GM18867 (cell line): Measurements from ENCODE around the gene ACADSB.

Experiments
- ATAC-seq: cut with Tn5 transposase; IDR thresholded peaks from one replicate; pipeline ENCODE4 v1.9.1; 2021; ENCODE audit warnings: mild to moderate bottlenecking, moderate library complexity; ENCODE audit not compliant: unreplicated experiment

ACADSB gene

DNA sequence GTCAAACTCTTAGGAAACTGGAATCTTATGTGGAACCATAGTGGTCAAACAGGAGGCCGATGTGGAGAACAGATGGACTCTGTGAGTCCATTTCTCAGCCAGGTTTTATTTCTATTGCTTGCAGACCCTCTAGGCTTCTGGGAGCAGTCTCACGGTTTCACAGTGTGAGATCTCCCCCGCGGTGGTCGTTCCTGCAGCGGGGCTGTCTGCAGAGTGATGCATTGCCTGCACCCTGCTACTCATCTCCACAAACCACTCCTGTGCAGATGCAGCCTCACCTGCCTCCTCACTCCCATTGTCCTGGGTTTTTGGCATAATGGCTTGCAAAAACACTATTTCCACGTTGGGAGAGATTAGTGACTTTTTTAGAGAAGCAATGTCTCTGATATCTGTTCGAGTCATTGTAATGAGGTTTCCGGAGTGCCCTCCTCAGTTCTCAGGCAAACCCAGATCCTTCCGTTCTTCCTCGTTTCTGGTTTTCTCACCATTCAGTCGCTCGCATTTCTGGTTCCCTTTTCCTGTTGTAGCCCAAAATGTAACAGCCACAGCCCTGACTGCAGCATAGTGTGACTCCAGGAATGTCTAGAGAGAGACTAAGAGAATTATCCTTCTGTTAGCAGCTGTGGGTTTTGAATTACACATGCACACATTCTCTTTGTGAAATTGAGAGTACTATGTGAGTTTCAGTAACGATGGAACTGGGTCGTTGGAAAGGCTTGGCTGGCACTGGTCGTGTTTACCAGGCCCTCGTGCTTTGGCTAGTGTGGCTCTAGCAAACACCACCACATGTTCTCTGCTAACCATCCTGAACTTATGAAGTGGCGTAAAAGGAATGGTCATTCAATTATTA lies 30.2 kb downstream of the ACADSB start:
- ATAC-seq: no peak

DNA sequence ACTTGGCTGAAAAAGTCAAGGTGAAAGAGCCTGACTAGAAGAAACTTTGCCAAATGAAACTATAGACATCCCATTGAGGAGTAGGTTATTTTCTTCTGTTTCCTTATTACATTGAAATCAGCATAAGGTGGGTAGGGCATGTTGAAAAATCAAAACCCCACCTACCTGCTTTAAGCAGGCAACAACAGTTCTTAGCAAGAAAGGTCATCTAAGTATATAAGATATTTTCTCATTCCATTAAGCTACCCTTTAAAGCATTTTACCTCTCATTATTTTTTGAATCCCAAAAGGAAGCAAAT lies 30.8 kb downstream of the ACADSB start:
- no peak for ATAC-seq

DNA sequence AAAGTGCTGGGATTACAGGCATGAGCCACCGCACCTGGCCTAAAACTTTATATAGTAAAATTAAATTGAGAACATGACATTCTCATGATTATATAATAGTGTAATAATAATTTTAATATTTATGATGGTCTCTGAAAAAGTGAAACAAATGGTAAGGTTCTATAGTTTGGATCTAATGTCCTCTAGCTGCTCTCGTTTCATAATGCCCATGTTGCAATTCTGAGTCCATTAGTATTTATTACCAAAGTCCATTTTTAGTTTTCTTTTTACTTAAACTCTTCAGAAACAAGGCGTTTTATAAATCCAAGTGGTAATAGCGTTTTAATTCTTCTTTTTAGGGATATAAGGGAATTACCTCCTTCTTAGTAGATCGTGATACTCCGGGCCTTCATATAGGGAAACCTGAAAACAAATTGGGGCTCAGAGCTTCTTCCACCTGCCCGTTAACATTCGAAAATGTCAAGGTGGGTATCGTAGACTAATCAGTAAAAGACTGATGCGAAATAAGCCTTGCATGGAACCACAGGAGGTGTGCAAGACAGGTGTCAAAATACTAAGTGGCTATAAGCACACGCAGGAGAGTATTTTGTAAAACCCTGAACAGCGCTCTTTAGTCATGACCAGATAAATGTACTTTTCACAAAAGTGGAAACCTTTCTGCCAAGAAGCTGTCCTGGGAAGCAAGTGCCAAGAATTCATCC lies 34.1 kb downstream of the ACADSB start:
- no peak for ATAC-seq

DNA sequence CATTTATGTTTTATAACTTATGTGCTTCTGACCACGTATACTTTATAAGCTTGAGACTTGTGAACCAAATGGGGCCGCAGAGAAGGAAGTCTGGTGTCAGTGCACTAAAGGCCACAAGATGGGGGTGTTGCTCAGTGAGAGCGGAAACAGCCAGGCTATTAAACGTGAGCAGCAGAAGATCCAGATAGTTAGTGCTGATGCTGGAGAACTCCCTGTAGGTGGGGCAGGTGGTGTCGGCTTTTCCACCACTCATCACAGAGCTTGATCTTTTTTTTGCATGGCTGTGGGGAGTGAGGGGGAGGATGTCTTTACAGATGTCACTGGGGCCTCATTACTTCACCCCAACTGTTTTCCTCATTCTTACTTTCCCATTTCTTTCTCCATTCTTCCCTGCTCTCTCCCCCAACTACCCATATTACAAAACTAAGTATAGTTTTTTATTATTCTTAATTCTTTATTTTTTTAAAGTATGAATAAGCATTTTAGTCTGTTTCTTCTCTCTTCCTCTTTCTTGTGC lies 34.7 kb downstream of the ACADSB start:
- ATAC-seq: no peak

DNA sequence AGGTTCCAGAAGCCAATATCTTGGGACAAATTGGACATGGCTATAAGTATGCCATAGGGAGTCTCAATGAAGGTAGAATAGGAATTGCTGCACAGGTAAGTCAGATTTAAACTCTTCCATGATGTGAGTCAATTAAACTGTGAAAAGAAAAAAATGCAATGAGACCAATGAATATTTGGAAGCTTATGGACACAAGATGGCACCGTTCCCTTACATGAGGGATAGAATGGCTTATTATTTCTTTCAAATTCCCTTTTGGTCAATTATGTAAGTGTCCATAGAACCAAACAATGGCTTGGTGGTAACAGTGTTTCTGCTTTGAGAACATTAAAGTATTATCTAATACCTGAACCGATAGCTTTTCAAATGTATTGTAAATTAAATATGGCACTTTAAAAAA lies 35.6 kb downstream of the ACADSB start:
- ATAC-seq: no peak

DNA sequence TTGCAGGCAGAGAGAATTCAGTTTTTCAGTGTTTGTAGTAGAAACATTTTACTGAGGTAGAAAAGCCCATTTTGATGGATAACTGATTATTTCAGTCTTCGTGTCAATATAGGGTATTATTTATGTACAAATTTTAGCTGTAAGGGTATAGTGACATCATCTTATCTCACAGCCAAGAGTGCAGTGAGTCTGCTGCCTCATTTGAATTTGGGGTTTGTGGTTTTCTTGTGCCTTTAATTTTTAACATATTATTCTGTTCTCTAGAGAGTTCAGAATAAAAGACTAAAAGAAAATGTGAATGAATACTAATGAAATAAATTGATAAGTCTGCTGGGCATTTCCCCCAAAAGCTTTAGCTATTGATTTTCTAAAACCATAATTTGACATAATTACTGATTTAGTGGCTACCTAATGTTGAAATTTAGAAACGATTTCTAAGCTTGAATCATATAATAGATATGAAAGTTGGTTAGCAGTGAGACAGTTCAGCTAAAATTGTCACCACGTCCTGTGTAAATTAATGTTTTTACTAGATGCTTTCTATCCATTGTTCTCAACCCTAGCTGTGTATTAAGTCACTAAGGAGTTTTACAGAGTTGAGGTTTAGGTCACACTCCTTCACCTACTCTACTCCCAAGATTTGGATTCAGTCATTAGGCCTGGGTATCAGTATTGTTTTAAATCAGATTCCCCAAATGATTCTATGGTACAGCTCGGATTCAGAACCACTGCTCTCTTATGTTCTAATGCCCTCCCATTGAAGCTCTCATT lies 37.3 kb downstream of the ACADSB start:
- no peak for ATAC-seq

DNA sequence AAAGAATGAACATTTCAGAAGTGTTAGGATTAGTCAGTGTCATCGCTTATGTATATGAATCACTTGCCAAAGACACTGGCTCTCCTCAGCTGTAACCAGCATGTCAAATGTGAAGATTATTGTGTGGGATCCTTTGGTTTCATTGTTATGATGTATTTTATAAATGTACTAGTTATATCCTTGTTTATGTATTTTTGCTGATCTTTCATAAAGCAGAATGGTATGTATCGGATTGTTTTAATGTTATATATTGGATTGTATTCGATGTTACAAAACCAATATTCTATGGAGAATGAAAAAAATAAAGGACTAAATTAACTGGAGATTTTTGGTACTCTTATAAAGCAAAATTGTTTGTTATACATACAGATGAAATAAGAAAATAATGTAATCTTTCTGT lies 49.2 kb downstream of the ACADSB start:
- ATAC-seq: no peak

DNA sequence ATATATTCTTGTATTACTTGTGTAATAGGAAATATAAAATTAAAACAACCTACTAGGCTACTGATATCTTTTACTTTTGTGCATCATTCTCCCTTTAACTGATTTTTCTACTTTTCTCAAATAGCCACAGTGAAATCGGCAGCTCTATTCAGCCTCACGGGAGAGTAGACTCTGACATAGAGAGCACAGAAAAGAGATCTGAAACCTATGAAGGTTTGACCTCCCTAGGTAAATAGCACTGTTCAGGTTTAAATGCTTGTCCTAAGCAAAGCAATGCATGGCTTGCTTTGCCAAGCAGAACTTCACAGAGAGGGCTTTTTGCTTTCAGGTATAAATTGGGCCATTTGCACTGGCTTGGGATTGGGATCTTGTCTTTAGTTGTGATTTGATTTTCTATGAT lies 53.1 kb downstream of the ACADSB start:
- no peak for ATAC-seq

DNA sequence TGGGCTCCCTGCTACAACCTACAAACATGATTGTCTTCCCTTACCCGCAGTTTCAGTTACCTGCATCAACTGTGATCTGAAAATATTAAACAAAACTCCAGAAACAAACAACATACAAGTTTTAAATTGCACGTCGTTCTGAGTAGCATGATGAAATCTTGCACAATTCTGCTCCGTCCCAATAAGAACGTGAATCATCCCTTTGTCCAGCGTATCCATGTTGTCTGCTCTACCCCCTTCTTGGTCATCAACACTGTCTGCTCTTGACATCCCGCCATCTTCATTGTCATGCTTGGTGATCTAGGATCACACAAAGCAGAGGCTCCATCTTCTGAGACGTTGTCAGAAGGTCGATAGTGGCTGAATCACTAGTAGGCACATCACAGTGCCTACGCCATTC lies 53.9 kb downstream of the ACADSB start:
- no peak for ATAC-seq

DNA sequence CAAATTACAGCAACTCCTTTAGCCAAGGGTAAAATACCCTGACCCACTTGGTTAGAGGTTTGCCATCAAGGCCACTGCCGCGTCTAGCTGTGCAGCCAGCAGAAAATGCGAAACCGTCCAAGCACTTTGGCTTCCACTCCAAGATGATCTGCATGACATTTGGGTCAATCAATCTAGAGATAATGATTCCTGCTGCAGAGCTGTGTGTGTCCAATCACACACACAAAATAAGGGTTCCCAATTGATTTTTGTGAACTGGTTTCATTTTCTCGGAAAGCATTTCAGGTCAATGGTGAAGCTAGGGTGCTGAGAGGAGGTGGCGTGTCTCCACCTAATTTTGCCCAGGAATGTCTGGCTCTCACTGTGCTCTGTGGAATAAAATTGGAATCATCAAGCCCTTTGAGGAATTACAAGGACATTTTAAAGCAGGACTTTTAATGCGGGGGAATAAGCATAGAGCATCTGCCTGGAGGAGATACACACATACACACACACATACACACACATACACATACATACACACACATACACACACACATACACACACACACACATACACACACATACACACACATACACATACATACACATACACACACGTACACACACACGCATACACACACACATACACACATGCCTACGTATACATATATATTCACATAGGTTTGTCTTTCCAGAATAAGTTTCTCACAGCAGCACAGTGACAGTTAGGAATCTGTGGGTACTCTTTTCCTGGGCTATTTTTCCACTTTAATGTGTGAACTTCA lies 59.5 kb downstream of the ACADSB start:
- ATAC-seq: no peak

DNA sequence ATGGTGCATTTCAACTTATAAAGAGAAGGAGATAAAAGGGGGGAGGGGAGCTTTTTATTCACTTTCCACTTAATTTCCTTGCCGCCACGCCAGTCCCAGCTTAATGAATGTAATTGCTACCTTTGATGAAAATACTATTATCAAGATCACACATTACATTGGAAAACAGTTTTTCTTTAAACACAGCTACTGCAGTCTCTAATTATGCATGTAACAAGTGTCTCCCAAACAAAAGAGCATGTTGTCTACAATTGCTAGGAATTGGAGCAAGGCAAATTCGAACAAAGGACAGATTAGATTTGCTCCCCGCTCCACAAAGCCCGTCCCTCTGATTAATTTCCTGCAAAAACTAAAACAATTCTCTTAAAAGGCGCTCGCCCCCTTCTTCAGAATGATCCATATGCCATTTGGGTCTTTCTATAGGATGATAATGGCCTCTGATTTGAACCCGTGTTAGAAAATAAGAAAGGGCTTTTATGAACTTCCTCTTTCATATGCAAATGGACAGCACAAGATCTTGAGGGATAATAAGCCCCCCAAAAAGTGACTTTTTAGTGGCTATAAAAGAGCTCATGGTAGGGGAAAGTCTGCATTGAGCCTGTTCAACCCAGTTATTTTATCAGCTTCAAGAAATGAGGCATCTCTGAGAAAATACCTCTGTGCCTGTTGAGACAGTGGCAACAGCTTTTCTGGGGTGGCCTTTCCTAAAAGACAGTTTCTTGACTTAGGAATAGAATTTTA lies 60.6 kb downstream of the ACADSB start:
- no peak for ATAC-seq

DNA sequence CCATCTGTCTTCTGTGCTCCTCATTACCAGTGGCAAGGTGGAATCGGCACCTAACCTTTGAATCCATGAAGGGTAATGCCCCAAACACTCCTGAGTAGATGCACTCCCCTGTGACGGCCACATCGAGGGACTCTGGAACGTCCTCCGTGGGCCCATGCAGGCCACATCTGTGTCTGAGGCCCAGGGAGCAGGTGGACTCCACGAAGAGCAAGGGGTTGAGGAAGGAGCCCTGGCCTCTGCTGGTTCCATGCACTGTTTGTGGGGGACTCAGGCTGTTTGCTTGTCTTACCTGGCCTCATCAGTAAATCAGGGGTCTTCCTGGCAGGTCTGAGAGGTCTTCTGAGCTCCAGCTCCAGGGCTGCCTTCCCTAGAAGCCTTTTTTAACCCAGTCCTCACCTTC lies 64.4 kb downstream of the ACADSB start:
- ATAC-seq: no peak

DNA sequence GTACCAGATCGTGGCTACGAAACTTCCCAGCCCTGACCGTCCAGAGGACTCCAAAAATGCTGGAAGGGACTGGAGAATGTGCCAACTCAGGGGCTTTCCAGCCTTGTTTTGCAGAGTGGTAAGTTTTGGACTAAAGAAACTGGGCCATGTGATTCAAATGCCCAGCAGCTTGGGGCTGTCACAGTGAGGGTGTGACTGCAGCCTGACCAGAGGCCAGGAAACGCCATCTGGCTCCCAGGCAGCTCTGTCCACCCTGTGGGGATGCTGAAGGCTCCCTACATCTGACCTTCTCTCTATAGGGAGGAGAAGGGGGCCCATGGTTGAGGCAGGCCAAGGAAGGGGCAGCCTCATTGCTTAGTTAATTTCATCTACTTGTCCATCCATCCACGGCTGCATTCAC lies 65.4 kb downstream of the ACADSB start:
- no peak for ATAC-seq

DNA sequence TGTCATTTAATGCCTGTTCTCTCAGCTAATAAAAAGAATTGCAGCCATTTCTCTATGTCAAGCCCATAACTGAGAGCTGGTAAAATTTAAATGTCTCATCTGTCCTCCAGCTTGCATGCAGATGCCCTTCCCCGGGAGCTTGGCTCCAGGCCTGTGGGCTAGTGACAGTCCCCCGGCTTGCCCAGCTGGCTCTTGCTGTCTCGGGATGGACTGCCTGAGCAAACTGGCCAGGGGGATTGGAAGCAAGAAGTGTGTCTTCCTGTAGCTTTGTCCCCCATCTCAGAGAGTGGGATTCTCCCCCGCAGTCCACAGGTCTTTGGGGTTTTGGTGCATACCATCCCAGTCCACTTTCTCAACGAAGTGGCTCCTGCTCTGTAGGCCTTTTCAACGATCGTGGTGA lies 73.1 kb downstream of the ACADSB start:
- ATAC-seq: no peak

DNA sequence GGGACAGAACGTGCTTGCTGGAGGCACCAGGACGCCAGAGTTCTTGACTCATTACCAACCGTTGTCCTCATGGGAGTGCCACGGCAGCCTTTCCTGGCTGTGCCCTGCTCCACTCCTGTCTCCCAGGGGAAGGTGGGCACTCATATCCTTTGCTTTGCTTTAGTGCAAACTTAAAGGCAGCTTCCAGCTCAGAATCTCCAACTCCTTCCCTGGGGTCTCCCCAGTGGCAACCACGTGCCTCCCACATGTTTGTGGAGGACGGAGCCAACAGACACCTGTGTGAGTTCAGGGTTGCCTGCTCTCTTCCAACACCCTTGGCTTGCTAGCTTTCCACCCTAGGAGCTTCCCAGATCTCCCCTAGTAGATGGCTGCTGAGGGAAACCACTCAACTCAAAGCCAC lies 75.0 kb downstream of the ACADSB start:
- ATAC-seq: no peak

DNA sequence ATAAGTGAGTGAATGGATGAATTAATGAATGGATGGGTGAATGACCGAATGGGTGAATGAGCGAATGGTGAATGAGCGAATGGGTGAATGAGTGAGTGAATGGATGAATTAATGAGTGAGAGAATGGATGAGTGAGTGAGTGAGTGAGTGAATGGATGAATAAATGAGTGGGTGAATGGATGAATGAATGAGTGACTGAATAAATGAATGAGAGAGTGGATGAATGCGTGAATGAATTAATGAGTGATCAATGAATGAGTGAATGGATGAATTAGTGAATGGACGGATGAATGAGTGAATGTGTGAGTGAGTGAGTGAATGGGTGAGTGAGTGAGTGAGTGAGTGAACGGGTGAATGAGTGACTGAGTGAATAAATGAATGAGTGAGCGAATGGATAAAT lies 77.5 kb downstream of the ACADSB start:
- ATAC-seq: no peak

DNA sequence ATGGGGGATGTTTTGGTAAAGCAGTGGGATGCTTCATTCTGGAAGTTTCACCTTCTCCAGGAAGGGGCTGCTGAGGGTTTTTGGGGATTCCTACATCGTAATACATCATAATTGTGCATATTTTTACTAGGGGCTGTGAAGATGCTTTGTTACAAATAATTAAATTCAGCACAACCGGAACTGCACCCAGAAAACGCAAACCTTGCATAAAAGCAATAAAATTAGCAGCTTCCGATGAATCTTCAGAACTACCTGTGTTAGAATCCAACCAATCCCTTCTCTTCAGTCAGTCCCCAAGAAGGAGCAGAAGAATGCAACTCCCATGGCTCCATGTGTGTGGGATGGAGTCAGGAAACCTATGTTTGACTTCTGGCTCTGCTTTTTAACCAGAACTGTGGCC lies 78.5 kb downstream of the ACADSB start:
- ATAC-seq: no peak

DNA sequence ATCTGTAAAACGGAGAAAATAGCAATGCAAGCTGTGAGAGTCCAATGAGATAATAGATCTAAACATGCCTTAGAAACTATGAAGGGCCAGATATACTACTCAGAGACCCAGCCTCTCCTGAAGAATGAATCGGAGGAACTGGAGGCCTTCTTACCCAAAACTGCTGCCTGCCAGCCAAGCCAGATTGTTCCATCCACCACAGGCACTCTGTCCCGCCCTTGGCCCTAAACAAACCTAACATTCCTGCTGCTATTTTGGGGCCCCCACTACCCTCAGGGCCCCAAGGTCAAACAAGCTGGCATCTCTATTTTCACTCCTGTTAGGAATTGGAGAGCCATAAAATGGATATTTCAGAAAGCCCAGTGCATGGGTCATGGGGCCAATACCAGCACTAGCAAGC lies 79.0 kb downstream of the ACADSB start:
- ATAC-seq: no peak

DNA sequence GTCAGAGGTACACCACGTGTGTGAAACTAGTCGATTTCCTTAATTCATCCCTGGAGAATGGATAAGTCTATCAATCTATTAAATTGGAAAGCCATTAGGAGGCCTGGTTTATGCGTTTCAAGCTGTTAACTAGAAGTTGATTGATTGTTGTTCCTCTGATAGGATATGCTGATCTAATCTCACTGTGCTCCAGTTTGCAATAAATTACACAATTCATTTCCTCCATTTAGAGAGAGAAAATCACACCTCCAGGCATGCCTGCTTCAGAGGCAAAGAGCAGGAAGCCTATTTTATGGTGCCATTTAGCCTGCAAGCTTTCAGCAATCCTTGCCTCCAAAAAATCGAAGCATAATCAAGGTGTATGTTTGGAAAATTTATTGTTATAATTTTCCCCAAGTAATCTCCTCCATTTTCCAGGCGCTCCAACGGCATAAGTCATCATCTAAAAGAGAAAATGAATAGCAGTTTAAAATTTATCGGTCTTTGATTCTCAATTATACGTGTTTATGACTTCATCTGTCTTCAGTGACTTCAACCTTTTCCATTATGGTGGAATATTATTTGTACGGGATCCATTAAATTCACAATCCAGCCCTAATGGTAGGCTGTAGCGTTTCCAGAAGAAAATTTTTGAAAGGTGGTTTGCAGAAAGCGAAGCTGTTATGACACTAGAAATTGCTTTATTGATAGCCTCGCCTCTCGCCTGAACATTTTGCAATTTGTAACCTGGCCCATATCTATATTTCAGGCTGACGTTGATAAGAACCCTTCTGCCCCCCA lies 84.0 kb downstream of the ACADSB start:
- no peak for ATAC-seq

DNA sequence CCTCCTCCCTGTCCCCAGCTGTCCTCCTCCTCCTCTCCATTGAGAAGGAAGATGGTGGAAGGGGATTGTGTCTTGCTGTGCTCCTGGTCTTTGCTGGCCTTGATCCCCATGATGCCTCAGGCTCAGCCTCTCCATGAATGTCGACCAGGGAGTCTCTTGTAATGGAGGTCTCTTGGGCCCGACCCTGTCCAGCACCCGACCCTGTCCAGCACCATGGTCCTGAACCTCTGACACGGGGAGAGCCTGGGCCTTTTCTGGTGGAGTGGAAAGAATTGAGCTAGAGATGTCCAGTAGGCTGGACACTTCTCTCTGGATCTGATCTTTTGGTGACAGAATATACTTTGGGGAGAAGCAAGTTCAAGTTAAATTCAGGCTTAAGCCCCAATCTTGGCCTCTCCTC lies 84.7 kb downstream of the ACADSB start:
- no peak for ATAC-seq
